Measurements from ENCODE around the gene CCKAR.
A peak's percentile ranks its signal among the peaks of the same experiment; 100 is the strongest.

Gene CCKAR

DNA sequence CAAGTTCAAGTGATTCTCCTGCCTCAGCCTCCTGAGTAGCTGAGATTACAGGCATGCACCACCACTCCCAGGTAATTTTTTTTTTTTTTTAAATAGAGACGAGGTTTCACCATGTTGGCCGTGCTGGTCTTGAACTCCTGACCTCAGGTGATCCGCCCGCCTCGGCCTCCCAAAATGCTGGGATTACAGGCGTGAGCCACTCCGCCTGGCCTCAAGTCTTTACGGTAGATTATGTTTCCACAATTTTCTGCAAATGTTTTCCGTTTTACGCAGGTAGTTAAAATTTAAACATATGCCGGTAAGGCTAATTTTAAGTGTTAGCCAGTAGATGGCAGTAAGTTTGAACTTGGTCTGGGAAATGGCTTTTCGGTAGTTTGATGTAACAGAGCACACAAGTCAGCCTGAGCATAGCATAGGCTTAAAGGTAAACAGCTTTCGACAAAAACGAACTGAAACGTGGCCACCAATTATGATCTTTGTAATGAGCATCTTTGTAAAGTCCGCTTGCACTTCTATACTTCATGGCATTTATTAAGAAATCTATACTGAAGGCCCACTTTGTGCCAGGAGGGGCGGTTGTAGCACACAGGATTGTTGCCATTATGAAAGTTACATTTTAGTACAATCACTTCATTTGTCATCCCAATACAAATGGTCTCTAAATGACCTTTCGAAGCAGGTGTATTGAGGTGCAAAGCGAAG is 31.1 kb downstream of the CCKAR start:
- peak; percentile 56 for DNase-seq (ENCODE audit: low read depth)

DNA sequence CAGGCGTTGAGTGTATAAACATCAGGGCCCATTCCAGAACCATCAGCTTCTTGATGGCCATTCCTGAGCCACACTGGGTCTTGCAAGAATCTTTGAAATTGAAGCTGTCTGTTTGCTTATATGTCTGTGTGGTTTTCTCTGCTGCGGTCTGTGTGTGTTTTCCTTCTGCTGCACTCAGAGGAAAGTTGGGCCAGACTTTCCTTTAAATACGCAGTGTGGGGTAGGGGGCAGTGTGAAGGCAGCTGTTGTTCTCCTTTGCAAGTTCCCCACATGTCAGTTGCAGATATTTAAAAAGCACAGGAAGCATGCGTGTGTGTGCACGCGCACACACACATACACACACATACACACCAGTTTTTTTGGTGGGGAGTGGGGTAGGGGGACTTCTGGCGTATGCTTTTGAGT is 32.1 kb downstream of the CCKAR start:
- peak; percentile 55 for DNase-seq (ENCODE audit: low read depth)

DNA sequence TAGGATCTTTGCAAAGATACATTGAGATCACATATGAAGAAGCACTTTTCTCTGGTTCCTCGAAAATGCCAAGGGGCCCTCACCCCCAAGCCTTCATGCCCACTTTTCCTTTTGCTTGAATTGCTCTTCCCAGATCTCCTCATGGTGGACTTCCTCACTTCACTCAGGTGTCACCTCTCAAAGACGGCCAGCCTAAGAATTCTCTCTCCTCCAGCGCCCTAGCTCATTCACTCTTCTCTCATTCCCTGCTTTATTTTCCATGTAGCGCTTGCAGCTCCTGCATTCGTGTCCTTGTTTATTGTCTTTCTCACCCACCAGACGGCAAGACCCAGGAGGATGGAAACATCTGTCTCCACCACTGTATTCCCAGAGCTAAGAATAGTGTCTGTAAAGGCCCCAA is 32.9 kb downstream of the CCKAR start:
- DNase-seq (ENCODE audit: low read depth), result no peak

DNA sequence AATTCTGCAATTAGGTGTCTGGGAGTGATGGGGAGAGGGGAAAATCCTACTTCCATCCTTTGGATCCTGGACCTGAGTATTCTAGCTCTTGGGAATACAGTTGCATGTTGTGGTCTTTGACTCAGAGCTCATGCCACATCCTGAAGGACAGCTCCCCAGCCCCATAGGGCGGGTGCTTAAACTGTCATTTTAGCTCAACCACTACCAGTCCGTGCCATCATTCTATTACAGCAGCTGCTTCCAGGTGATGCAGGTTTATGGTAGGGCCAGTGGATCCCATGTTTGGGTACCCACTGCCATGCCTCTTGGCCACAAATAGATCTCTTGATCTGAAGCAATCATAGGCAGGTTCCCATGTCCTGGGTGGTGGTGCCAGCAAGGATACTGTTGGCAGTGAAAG is 34.7 kb downstream of the CCKAR start:
- DNase-seq (ENCODE audit: low read depth), result no peak

DNA sequence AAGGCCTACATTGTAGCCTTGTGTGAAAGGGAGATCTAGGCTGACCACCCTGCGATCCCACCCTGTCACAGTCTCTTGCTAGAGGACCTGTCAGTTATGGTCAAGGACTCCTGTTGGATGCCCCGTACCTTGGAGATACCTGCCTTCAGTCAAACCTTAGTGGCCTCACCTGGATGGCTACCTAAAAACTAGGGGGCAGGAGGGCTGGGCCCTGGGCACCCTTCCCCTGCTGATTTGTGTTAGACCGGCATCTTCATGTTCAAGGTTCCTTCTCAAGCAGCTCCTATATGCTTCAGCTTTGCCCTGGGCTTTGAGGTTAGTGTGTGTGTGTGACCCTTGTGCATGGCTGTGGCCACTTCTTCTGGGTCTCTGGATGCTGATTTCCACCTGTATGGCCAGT is 35.3 kb downstream of the CCKAR start:
- no peak for DNase-seq (ENCODE audit: low read depth)

DNA sequence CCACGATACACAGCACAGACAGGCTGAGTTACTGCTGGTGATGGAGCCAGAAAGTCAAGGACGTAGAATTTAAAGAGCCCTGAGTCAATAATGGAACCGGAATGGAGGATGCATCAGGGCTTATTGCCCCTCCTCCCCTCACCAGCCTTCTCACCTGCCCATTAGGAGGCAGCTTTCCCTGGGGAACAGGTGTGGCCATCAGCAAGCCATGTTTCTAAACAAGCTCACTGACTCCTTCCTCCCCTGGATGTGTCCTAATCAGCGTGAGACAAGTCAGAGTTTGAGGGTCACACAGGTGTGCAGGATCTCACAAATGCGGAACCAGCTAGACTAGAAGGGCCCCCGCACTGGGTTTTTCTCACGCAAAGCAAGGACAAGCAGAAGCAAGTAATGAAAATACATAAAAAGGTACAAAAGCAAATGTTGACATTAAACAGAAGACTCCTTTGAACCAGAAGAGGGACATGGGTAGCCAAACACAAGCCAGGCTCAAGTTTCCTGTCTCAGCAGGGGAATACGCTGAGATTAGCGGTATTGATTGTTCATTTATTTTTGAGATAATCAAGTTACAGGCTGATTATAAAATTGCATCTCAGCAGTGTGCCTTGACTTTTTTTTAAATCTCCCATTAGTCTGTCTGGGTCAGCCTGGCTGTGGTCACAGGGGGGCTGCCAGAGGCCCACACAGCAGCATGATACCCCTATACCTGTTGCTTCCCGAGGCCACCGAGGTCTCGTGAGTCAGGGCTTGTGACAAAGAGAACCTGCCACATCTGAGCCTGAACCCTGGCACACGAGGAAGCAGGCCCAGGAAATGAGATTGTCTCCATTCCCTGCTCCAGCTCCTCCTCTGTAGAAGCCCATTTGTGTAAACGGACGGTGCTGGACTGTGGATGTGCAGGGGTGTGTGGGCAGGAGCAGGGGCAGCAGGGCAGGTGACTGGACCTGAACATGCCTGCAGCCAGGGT is 37.4 kb downstream of the CCKAR start:
- no peak for DNase-seq (ENCODE audit: low read depth)

DNA sequence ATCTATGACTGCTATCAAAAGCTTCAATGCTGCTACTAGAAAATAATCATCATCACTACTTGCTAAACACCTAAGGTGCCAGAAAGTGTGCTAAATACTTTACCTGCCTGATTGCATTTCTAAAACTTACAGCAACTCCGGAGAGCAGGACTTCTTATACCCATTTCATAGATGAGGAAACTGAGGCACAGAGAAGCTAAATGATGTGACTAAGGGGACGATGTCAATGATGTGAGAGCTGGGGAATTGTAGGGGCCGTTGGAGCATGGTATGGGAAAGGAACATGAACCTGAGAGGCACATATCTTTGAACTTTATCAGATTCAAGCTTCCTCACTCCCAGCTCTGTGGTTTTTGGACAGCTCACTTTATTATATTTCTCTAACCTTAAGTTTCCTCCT is 38.7 kb downstream of the CCKAR start:
- DNase-seq (ENCODE audit: low read depth), result no peak

DNA sequence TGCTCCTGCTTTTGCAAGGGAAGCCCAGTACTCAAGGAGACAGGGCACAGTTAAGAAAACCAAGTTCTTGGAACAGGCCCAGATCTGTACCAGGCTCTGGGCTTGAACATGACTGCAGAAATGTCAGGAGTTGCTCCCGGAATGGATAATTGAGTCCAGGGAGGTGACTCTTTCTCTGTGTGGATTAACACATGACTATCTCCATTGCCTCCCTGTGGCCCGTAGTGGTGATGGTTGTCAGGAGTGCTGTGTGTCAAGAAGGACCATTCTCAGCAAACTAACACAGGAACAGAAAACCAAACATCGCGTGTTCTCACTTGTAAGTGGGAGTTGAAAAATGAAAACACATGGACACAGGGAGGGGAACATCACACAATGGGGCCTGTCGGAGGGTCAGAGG is 39.9 kb downstream of the CCKAR start:
- no peak for DNase-seq (ENCODE audit: low read depth)

DNA sequence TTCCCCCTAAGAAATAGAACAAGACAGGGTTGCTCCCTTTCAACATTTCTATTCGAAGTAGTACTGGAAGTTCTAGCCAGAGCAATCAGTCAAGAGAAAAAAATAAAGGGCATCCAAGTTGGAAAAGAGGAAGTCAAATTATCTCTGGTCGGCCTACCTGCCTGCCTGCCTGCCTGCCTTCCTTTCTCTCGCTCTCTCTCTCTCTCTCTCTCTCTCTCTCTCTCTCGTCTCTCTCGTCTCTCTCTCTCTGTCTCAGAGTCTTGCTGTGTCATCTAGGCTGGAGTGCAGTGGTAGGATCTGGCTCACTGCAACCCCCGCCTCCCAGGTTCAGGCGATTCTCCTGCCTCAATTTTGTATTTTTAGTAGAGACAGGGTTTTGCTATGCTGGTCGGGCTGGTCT is 42.9 kb downstream of the CCKAR start:
- no peak for DNase-seq (ENCODE audit: low read depth)

DNA sequence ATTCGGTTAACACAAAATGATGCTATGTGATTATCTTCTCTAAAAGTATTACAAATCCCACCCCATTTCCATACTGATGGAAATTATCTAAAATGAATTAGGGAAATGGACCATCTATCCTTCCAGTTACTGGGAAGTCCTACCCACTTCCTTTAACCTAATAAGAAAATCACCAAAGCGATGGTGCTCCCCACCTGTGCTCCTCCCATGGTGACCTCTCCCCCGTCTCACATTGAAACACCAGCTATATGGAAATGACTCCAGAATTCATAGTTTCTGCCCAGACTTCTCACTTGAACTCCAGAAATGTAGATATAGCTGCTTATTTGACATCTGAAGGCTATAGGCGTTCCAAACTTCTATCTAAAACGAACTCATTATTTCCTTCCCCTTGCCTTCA is 48.5 kb downstream of the CCKAR start:
- no peak for DNase-seq (ENCODE audit: low read depth)

DNA sequence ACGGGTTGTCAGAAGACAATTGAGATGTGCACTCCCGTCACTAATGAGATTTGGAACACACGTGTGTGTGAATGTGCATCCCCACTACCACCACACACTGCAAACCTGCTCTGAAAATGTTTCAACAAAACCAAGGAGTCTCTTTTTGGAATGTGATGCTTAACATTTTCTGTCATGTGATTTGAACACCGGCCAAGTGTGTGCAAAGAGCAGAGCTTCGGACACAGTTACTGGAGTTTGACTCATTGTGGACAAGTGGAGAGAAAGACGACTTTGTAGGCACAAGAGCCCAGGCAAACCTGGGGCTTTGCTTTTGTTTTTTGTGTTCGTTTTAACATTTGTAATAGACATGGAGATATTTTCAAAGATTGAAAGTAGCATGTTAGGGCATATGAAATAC is 49.2 kb downstream of the CCKAR start:
- DNase-seq (ENCODE audit: low read depth), result no peak

DNA sequence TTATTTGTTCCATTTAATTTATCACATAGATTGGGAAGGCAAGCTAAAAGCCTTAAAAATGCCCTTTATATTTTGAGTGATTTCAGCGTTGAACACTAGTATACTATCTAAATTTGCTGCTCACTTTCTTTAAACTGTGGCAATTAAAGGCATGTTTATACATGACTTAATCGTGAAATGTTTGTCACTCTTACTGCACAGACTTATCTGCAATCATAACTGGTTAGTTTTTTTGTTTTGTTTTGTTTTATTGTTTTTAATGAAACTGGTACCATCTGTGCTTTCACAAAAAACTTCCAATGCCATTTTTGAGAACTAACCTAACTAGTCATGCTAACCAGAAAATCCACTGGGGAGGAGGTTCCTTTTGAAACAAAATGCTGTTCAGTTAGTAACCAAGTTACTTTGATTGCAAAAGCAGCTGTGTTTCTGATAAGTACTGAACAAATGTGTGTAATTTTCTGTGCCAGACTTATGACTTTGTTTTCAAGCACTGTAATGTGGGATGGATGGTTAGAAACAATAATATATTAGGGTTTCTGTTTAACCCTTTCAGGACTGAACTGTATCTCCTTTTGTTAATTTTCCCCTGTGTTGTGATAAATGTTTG is 56.1 kb downstream of the CCKAR start:
- DNase-seq (ENCODE audit: low read depth), result no peak

DNA sequence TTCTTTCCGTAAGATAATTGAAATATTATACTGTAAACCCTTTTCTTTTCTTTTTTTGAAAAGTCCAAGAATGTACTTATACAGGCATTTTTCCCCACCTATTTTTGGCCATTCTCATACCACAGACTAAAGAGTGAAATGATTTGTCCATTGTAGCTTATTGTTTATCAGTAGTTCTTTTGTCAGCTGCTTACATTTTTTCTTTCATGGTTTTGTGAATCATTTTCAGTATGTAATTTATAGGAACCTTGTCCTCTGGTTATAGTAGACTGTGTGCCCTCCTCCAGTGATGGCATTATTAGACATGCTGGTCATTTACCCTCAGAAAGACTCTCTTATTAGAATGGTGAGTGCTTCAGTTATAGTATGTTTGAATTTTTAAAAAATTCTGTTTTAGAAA is 56.7 kb downstream of the CCKAR start:
- DNase-seq (ENCODE audit: low read depth), result no peak

DNA sequence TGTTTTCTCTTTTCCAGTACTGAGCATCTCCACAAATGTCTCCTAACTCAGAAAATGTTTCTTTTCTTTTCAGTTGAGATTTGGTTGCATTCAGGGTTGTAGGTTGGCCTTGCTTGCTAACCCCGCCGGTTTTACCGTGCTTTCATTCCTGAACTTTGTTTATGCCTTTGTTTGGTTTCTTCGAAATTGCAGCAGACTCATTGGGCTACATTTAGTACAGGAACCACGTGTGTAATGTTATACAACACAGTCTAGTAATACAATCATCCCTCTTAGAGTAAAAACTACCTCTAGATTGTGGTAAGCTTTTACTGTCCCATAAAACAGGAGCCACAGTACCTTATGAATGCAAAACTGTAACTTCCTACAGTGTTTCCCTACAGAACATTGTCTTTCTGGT is 57.9 kb downstream of the CCKAR start:
- DNase-seq (ENCODE audit: low read depth), result no peak

DNA sequence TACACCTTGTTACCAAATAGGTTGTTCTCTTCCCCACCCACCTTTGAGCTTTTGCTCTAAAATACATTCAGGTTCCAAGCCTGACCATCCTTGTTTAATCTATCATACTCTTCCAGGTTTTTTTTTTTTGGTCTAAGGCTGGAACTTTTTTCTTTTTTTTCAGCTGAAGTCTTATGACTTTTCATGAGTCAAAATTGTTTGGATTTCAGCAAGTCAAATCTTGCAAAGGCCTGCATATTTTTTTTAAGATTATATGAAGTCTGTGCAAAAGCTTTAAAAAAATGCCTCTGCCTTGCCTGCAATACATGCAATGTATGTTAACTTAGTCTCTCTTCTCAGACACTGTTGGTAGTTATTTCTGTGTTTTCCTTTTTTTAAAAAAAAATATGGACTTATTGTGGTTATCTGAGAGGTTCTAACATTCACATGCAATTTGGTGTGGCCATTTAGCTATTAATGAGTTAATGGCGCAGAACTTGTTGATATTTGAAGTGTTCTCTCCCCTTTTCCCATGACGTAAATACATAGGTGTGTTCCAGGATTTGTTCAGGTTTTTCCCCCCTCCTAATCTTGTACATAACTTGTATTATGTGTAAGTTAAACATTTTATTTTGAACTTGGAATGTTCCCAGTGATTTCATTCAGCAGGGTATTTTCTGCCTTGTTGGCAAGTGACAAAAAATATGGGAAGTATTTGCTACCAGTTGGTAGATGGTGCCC is 58.7 kb downstream of the CCKAR start:
- DNase-seq (ENCODE audit: low read depth), result no peak

Data from non-pigmented ciliary epithelial cell (primary cell).